SU-DHL-6 (cell line): ENCODE data around the gene SEZ6L.

Experiments used
- EZH2phosphoT487 ChIP-seq: fragments of 200-600 bp; sonication (generic), shearing (Covaris generic); conservative IDR thresholded peaks from 2 replicates; pipeline ENCODE4 v1.6.1; 2018; ENCODE audit warnings: mild to moderate bottlenecking, antibody characterized with exemption, low read length, moderate library complexity, mixed read lengths
- TF ChIP-seq, protein P1 (sequence below): fragments of 200-600 bp; sonication (generic); IDR thresholded peaks from one replicate; pipeline ENCODE4 v1.5.1; 2017; ENCODE audit warnings: antibody characterized with exemption, mild to moderate bottlenecking, low read length, moderate library complexity; ENCODE audit not compliant: insufficient read depth, poor library complexity, severe bottlenecking

DNA sequence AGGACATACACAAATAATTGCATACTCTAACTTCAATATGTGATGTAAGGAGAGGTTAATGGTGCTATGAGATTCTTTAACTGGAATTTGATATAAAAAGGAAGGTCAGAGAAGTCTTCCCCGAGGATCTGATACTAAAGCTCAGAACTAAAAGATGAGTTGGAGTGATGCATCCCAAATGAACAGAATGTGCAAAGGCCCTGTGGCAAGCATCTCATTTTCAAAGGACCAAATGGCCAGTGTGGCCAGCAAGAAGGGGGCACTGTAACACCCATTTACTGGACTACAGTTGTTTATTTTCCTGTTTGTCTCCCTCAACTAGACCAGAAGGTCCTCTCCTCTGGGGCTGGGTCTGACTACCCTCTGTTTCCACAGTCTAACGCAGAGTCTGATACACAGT, 144.9 kb downstream of the SEZ6L start:
- TF ChIP-seq, protein P1, sequence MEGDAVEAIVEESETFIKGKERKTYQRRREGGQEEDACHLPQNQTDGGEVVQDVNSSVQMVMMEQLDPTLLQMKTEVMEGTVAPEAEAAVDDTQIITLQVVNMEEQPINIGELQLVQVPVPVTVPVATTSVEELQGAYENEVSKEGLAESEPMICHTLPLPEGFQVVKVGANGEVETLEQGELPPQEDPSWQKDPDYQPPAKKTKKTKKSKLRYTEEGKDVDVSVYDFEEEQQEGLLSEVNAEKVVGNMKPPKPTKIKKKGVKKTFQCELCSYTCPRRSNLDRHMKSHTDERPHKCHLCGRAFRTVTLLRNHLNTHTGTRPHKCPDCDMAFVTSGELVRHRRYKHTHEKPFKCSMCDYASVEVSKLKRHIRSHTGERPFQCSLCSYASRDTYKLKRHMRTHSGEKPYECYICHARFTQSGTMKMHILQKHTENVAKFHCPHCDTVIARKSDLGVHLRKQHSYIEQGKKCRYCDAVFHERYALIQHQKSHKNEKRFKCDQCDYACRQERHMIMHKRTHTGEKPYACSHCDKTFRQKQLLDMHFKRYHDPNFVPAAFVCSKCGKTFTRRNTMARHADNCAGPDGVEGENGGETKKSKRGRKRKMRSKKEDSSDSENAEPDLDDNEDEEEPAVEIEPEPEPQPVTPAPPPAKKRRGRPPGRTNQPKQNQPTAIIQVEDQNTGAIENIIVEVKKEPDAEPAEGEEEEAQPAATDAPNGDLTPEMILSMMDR, result no peak
- TF ChIP-seq EZH2phosphoT487, result no peak
